Activated CD8-positive, alpha-beta T cell treated with anti-CD3 and anti-CD28 coated beads, Interleukin-2, amount 10 ng/mL, durations not matched to agents 7 days and 5 days (primary cell): ENCODE measurements around the gene ADAMTSL4. TPM values are rescaled to one million over a fixed set of nuclear protein-coding genes. Genes with fewer than 3 reads are reported as not detected.
"Not testable (repeated sequence)": the region's sequence is repeated elsewhere in the genome, so short reads cannot be mapped to it uniquely, and the experiment has no call there.

Experiments
- ATAC-seq: fragments of 150-1000 bp; cut with Tn5 transposase; one replicate; pipeline ENCODE4 v1.10.0; 2021; ENCODE audit warnings: moderate library complexity
- CTCF ChIA-PET: fragments of 350-600 bp; sonication (Branson Sonifier 250); formaldehyde crosslinking; loops from one replicate; lab custom pipeline; 2021; ENCODE audit warnings: antibody characterized with exemption; lab: Charles Lee
- POLR2A ChIA-PET: fragments of 350-600 bp; sonication (Branson Sonifier 250); formaldehyde crosslinking; loops from one replicate; lab custom pipeline; 2021; ENCODE audit warnings: antibody characterized with exemption; lab: Charles Lee
- DNase-seq: peaks from one replicate; pipeline ENCODE4 v3.0.0-alpha.2; 2020
- H3K27ac Mint-ChIP-seq: one replicate; pipeline ENCODE4 v1.8.0; 2021; ENCODE audit warnings: mild to moderate bottlenecking, mixed read lengths
- H3K27me3 Mint-ChIP-seq: one replicate; pipeline ENCODE4 v1.8.0; 2021; ENCODE audit warnings: low read depth, mixed read lengths
- H3K36me3 Mint-ChIP-seq: one replicate; pipeline ENCODE4 v1.8.0; 2021; ENCODE audit warnings: low read depth, mixed read lengths
- H3K4me1 Mint-ChIP-seq: one replicate; pipeline ENCODE4 v1.8.0; 2021; ENCODE audit warnings: low read depth, mixed read lengths
- H3K4me3 Mint-ChIP-seq: one replicate; pipeline ENCODE4 v1.8.0; 2021; ENCODE audit warnings: mild to moderate bottlenecking, mixed read lengths
- H3K9me3 Mint-ChIP-seq: one replicate; pipeline ENCODE4 v1.8.0; 2022; ENCODE audit warnings: mixed read lengths; ENCODE audit not compliant: insufficient read depth
- microRNA-seq: library from miRNA; unstranded; fragments of <30 nt; microRNA quantifications from one replicate; pipeline ENCODE4 v1.2.0, GENCODE V29; 2022
- total RNA-seq, 2 experiments: library from RNA; stranded (reverse); gene quantifications; one replicate each; pipeline ENCODE4 v1.2.3, GENCODE V29; 2021

The ADAMTSL4 gene
- total RNA-seq, 2 experiments from 2014 or later = not detected

DNA sequence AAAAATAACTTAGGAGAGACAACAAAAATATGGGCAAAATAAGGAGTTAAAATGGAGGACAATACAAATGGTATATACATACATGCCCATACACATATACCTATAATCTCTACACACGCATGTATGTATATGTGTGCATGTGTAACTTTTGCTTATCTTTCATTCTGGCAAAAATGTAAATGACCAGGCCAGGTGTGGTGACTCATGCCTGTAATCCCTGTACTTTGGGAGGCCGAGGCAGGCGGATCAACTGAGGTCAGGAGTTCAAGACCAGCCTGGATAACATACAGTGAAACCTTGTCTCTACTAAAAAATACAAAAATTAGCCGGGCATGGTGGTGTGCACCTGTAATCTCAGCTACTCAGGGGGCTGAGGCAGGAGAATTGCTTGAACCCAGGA lies 49.1 kb downstream of the ADAMTSL4 start:
- H3K36me3 Mint-ChIP-seq, H3K4me1 Mint-ChIP-seq, H3K9me3 Mint-ChIP-seq, DNase-seq, H3K27ac Mint-ChIP-seq, POLR2A ChIA-PET, ATAC-seq, H3K27me3 Mint-ChIP-seq, H3K4me3 Mint-ChIP-seq: not testable (repeated sequence)
- CTCF ChIA-PET = interaction anchor here (1.7 to 2.2 kb wide), 2 partner anchors 31 to 39 kb away, joined by 3 to 7 read pairs; partner anchors contain the start of gene ENSA

DNA sequence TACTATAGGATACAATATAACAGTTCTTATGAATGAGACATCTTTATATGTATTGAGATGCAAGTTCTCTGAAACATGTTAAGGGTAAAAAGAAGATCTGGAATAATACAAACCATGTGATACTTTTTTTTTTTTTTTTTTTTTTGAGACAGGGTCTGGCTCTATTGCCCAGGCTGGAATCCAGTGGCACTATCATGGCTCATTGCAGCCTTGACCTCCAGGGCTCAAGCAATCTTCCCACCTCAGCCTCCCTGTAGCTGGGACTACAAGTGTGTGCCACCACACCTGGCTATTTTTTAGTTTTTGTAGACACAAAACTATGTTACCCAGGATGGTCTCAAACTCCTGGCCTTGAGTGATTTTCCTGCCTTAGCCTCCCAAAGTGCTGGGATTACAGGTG lies 52.3 kb downstream of the ADAMTSL4 start:
- H3K4me3 Mint-ChIP-seq = no peak overlapping the region
- no peak for ATAC-seq
- ChIA-PET CTCF (no interaction called here), POLR2A (interaction anchor here (3.9 kb wide), 1 partner anchor 23 kb away, joined by 19 read pairs; the partner anchor contains the start of gene MCL1)
- no peaks in the 10 kb centered on the region for H3K27me3 Mint-ChIP-seq
- no peak for DNase-seq
- peaks cover 8% of the 10 kb centered on the region for H3K36me3 Mint-ChIP-seq
- H3K27ac Mint-ChIP-seq = no peak overlapping the region
- H3K4me1 Mint-ChIP-seq = peaks cover 7% of the 10 kb centered on the region
- no peaks in the 10 kb centered on the region for H3K9me3 Mint-ChIP-seq

DNA sequence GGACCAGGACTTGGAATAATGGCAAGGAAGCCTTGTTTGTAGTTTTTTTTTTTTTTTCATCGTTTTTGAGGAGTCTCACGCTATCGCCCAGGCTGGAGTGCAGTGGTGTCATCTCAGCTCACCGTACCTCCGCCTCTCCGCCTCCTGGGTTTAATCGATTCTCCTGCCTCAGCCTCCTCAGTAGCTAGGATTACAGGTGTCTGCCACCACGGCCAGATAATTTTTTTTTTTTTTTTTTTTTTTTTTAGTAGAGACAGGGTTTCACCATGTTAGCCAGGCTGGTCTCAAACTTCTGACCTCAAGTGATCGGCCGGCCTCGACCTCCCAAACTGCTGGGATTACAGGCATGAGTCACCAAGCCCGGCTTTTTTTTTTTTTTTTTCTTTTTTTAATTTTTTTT lies 53.2 kb downstream of the ADAMTSL4 start:
- H3K36me3 Mint-ChIP-seq, CTCF ChIA-PET, H3K9me3 Mint-ChIP-seq, DNase-seq, ATAC-seq, H3K27me3 Mint-ChIP-seq, H3K4me3 Mint-ChIP-seq, H3K4me1 Mint-ChIP-seq, H3K27ac Mint-ChIP-seq: not testable (repeated sequence)
- POLR2A ChIA-PET = interaction anchor here (1.3 to 3.9 kb wide), 2 partner anchors 24 to 32 kb away, joined by 3 to 19 read pairs; partner anchors contain the start of gene MCL1

DNA sequence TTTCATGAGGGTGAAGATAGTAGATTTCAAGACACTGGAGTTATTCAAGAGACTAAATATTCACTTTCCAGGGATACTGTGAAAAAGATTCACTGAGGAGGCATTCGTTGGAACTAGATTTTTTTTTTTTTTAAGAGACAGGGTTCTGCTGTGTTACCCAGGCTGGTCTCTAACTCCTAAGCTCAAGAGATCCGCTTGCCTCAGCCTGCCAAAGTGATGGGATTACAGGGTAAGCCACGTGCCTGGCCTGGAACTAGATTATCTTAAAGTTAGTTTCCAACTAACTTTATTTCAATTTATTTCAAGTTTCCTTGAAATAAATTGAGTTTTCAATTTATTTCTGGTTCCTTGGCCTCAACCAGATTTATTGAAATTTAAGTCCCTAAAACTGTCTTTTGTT lies 54.5 kb downstream of the ADAMTSL4 start:
- Mint-ChIP-seq H3K4me1 (peaks cover 7% of the 10 kb centered on the region), H3K4me3 (no peak overlapping the region), H3K36me3 (peaks cover 8% of the 10 kb centered on the region), H3K27me3 (no peaks in the 10 kb centered on the region), H3K27ac (no peak overlapping the region), H3K9me3 (no peaks in the 10 kb centered on the region)
- ChIA-PET CTCF (interaction anchor here (0.9 to 2.4 kb wide), 4 partner anchors 17 to 43 kb away, joined by 3 to 9 read pairs (median 4); no protein-coding TSS in a partner anchor), POLR2A (interaction anchor here (1.3 to 3.9 kb wide), 2 partner anchors 25 to 33 kb away, joined by 3 to 19 read pairs; partner anchors contain the start of gene MCL1)
- DNase-seq = no peak
- ATAC-seq = no peak

DNA sequence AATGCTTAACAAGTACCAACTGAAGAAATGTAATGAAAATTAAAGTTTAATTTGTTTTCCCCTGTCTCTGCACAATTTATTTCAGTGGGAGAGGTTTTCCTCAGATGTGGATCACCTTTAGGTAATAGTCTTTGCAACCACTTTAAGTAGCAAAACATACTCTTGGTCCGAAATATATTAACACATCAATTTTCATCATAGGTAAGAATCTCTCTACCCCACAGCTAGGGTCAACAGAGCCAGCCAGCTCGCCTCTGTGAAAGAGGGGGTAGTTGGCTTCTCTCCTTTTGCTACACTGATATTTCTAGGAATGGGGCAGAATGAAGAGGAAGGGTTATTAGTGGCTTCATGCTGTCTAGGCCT lies 55.0 kb downstream of the ADAMTSL4 start:
- CTCF ChIA-PET = interaction anchor here (1.5 to 2.4 kb wide), 2 partner anchors 17 to 43 kb away, joined by 4 to 9 read pairs; no protein-coding TSS in a partner anchor
- H3K36me3 Mint-ChIP-seq = peaks cover 8% of the 10 kb centered on the region
- H3K4me1 Mint-ChIP-seq = peaks cover 7% of the 10 kb centered on the region
- H3K9me3 Mint-ChIP-seq = no peaks in the 10 kb centered on the region
- POLR2A ChIA-PET = no interaction called here
- H3K4me3 Mint-ChIP-seq = no peak overlapping the region
- H3K27me3 Mint-ChIP-seq = no peaks in the 10 kb centered on the region
- no peak overlapping the region for H3K27ac Mint-ChIP-seq
- ATAC-seq (no peak), DNase-seq (no peak)

DNA sequence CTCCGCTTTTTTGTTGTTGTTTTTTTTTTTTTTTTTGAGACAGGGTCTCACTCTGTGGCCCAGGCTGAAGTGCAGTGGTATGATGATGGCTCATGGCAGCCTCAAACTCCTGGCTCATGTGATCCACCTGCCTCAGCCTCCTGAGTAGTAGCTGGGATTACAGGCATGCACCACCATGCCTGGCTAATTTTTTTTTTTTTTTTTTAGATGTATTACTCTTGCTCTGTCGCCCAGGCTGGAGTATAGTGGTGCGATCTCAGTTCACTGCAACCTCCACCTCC lies 56.2 kb downstream of the ADAMTSL4 start:
- H3K9me3 Mint-ChIP-seq, H3K4me3 Mint-ChIP-seq, H3K27ac Mint-ChIP-seq, H3K36me3 Mint-ChIP-seq, POLR2A ChIA-PET, DNase-seq, H3K27me3 Mint-ChIP-seq, H3K4me1 Mint-ChIP-seq, ATAC-seq: not testable (repeated sequence)
- CTCF ChIA-PET = interaction anchor here (1.5 kb wide), 1 partner anchor 16 kb away, joined by 4 read pairs; no protein-coding TSS in a partner anchor

DNA sequence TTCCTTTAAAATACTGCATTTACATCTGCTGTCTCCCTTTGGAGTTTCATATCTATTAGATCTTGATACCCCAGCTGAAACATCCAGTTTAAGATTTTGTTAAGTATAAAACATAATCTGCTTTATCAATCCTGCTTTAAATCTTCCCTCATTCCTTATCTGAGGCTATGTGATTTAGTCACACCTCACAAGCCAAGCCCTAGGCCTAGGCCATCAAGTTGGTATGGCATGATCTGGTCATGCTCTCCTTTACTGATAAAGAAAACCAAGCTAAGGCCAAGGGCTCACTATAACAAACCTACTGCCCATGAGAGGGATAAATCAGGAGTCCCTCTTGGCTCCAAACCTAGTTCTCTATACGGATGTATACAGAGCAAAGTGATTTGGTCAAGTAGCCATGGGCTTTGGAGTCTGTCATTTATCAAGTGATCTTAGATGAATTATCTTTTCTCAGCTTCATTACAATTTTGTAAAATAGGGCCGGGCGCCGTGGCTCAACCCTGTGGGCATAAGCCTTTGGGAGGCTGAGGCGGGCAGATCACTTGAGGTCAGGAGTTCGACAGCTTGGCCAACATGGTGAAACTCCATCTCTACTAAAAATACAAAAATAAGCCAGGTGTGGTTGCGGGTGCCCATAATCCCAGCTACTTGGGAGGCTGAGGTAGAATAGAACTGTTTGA lies 57.4 kb downstream of the ADAMTSL4 start:
- Mint-ChIP-seq H3K4me1 (peaks cover 17% of the 10 kb centered on the region), H3K36me3 (peaks cover 6% of the 10 kb centered on the region), H3K27me3 (no peaks in the 10 kb centered on the region), H3K4me3 (no peak overlapping the region), H3K27ac (no peak overlapping the region), H3K9me3 (no peaks in the 10 kb centered on the region)
- CTCF ChIA-PET = interaction anchor here (0.6 to 1.6 kb wide), 2 partner anchors 15 to 47 kb away, joined by 3 to 11 read pairs; no protein-coding TSS in a partner anchor
- POLR2A ChIA-PET = interaction anchor here (1.1 to 1.2 kb wide), 3 partner anchors 9 to 46 kb away, joined by 3 to 4 read pairs (median 3); no protein-coding TSS in a partner anchor
- DNase-seq (no peak), ATAC-seq (no peak)

DNA sequence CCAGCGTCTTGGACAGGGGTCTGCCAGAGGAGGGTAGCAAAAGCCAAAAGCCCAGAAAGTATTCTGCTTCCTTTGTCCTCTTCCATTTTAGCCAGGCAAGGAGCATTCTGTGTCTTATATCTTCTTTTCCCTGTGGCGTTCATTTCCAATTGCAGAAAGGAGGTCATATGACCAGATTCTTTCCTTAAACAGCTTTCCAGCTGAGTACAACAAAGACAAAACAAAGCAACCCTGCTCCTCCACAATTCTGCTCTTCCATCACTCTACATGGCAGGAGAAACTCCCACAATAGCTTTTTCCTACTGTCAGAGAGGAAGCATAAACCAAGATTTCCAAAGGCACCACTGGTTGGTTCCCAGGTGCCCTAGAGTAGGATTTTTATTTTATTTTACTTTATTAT lies 60.5 kb downstream of the ADAMTSL4 start:
- Mint-ChIP-seq H3K27me3 (no peaks in the 10 kb centered on the region), H3K4me3 (no peak overlapping the region), H3K27ac (peak overlapping the region; percentile 32), H3K9me3 (no peaks in the 10 kb centered on the region), H3K4me1 (peaks cover 39% of the 10 kb centered on the region), H3K36me3 (peaks cover 27% of the 10 kb centered on the region)
- DNase-seq (no peak), ATAC-seq (no peak)
- ChIA-PET POLR2A (interaction anchor here (0.6 to 15.3 kb wide), 3 partner anchors 17 to 46 kb away, joined by 3 to 169 read pairs (median 15); partner anchors contain the start of gene MCL1), CTCF (interaction anchor here (1.5 to 1.7 kb wide), 2 partner anchors 10 to 49 kb away, joined by 5 to 8 read pairs; no protein-coding TSS in a partner anchor)

Small RNA genes within 50 kb of the gene (microRNA-seq; reads per million reads assigned to microRNA genes)
- gene MIR4257 = not detected

Other genes with a start within 250 kb of the ADAMTSL4 start
- 10 to 100 TPM; 77.7 to 79.7 TPM for gene PRPF3, start 227.9 kb upstream of the ADAMTSL4 start, total RNA-seq
- gene RPRD2, start 185.3 kb upstream of the ADAMTSL4 start, total RNA-seq = 10 to 100 TPM; 29.5 to 32.5 TPM
- 10 to 100 TPM; 29.8 to 33.7 TPM for gene TARS2, start 62.0 kb upstream of the ADAMTSL4 start, total RNA-seq
- under 1 TPM; 0.71 to 0.78 TPM for gene ECM1, start 41.3 kb upstream of the ADAMTSL4 start, total RNA-seq
- gene FALEC, start 33.7 kb upstream of the ADAMTSL4 start, total RNA-seq = not detected
- 100 to 1,000 TPM; 249 to 261 TPM for gene MCL1, start 30.2 kb downstream of the ADAMTSL4 start, total RNA-seq
- gene ENSA, start 80.2 kb downstream of the ADAMTSL4 start, total RNA-seq = 100 to 1,000 TPM; 208 to 214 TPM
- gene GOLPH3L, start 147.7 kb downstream of the ADAMTSL4 start, total RNA-seq = 10 to 100 TPM; 19.4 to 21.2 TPM
- gene HORMAD1, start 171.5 kb downstream of the ADAMTSL4 start, total RNA-seq = under 1 TPM in 1 of 2 experiments, not detected in 1; 0.40 TPM
- gene CTSS, start 216.4 kb downstream of the ADAMTSL4 start, total RNA-seq = 10 to 100 TPM; 65.8 to 73.2 TPM